ENCODE results near the gene STK17A.

DNA sequence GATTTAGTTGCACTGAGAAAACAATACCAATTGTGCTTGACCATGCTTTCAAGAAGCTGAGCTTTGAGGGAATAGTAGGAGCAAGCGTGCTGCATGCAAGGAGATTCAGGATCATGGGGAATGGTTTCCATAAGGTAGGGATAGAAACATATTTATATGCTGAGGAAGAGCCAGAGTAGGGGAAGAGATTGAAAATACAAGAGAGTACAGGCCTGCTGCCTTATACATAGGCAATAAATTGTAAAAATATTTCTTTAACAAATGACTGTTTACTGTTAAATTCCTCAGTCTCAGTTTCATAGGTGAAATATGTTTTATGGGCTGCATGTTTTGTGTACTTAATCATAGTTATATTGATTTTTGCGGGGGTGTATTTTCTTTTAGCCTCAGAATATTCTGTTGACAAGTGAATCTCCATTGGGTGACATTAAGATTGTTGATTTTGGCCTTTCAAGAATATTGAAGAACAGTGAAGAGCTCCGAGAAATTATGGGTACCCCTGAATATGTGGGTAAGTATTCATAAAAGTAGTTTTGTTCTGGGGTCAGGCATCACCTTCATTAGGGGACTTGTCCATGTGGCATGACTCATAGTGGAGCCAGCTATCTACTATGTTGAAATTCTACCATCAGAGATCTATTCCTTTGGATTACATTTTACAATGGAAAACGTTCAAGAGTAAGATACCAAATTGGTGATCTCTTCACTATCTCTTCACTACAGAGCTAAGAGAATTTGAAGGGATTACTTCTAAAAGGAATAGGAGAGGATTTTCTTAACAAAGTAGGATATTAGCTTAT lies 36.5 kb downstream of the STK17A start:
- TF ChIP-seq, protein P1, sequence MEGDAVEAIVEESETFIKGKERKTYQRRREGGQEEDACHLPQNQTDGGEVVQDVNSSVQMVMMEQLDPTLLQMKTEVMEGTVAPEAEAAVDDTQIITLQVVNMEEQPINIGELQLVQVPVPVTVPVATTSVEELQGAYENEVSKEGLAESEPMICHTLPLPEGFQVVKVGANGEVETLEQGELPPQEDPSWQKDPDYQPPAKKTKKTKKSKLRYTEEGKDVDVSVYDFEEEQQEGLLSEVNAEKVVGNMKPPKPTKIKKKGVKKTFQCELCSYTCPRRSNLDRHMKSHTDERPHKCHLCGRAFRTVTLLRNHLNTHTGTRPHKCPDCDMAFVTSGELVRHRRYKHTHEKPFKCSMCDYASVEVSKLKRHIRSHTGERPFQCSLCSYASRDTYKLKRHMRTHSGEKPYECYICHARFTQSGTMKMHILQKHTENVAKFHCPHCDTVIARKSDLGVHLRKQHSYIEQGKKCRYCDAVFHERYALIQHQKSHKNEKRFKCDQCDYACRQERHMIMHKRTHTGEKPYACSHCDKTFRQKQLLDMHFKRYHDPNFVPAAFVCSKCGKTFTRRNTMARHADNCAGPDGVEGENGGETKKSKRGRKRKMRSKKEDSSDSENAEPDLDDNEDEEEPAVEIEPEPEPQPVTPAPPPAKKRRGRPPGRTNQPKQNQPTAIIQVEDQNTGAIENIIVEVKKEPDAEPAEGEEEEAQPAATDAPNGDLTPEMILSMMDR (IDR thresholded peaks at IDR 0.05), result no peak
- no peak for TF ChIP-seq POLR2AphosphoS5 (IDR thresholded peaks at IDR 0.05; ENCODE audit: low read depth, low read length)
- TF ChIP-seq, protein P2, sequence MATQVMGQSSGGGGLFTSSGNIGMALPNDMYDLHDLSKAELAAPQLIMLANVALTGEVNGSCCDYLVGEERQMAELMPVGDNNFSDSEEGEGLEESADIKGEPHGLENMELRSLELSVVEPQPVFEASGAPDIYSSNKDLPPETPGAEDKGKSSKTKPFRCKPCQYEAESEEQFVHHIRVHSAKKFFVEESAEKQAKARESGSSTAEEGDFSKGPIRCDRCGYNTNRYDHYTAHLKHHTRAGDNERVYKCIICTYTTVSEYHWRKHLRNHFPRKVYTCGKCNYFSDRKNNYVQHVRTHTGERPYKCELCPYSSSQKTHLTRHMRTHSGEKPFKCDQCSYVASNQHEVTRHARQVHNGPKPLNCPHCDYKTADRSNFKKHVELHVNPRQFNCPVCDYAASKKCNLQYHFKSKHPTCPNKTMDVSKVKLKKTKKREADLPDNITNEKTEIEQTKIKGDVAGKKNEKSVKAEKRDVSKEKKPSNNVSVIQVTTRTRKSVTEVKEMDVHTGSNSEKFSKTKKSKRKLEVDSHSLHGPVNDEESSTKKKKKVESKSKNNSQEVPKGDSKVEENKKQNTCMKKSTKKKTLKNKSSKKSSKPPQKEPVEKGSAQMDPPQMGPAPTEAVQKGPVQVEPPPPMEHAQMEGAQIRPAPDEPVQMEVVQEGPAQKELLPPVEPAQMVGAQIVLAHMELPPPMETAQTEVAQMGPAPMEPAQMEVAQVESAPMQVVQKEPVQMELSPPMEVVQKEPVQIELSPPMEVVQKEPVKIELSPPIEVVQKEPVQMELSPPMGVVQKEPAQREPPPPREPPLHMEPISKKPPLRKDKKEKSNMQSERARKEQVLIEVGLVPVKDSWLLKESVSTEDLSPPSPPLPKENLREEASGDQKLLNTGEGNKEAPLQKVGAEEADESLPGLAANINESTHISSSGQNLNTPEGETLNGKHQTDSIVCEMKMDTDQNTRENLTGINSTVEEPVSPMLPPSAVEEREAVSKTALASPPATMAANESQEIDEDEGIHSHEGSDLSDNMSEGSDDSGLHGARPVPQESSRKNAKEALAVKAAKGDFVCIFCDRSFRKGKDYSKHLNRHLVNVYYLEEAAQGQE (IDR thresholded peaks at IDR 0.05; ENCODE audit: insufficient read depth in 1 of 2, low read depth in 2 of 2, low read length in 1 of 2), result no peak
- TF ChIP-seq SIN3A (IDR thresholded peaks at IDR 0.05; ENCODE audit: borderline replicate concordance, insufficient read depth, low read depth, low read length), result no peak
